Activated CD4-positive, alpha-beta T cell treated with anti-CD3 and anti-CD28 coated beads for 36 hours (primary cell): ENCODE results near the gene PPP1R36. TPM values are rescaled to one million over a fixed set of nuclear protein-coding genes. Genes with fewer than 3 reads are reported as not detected.
A peak's percentile ranks its signal among the peaks of the same experiment; 100 is the strongest.

ENCODE experiments used
- ATAC-seq: fragments of 200-7000 bp; cut with Tn5 transposase; one replicate; pipeline ENCODE4 v1.10.0; 2021; ENCODE audit warnings: mild to moderate bottlenecking, moderate library complexity
- CTCF ChIA-PET: fragments of 350-600 bp; sonication (Branson Sonifier 250); formaldehyde crosslinking; loops from one replicate; lab custom pipeline; 2021; ENCODE audit warnings: antibody characterized with exemption; lab: Charles Lee
- POLR2A ChIA-PET: fragments of 350-600 bp; sonication (Branson Sonifier 250); formaldehyde crosslinking; loops from one replicate; lab custom pipeline; 2021; ENCODE audit warnings: antibody characterized with exemption, inconsistent platforms; lab: Charles Lee
- DNase-seq: peaks from one replicate; pipeline ENCODE4 v3.0.0-alpha.2; 2020
- H3K27ac Mint-ChIP-seq: one replicate; pipeline ENCODE4 v1.8.0; 2021; ENCODE audit warnings: mixed read lengths
- H3K27me3 Mint-ChIP-seq: one replicate; pipeline ENCODE4 v1.8.0; 2021; ENCODE audit warnings: mixed read lengths
- H3K36me3 Mint-ChIP-seq: one replicate; pipeline ENCODE4 v1.8.0; 2021; ENCODE audit warnings: low read depth, mixed read lengths
- H3K4me1 Mint-ChIP-seq: one replicate; pipeline ENCODE4 v1.8.0; 2021; ENCODE audit warnings: mixed read lengths
- H3K4me3 Mint-ChIP-seq: one replicate; pipeline ENCODE4 v1.8.0; 2021; ENCODE audit warnings: mild to moderate bottlenecking, moderate library complexity, mixed read lengths
- H3K9me3 Mint-ChIP-seq: one replicate; pipeline ENCODE4 v1.8.0; 2021; ENCODE audit warnings: low read depth, mixed read lengths
- intact Hi-C, 2 experiments: fragments of 100-400 bp; cut with DNase I in 1 of 2; cut with micrococcal nuclease in 1 of 2; formaldehyde crosslinking; loops; one replicate each; pipeline versions ENCODE4 v1.14.2 to v1.15.1; 2022 to 2024; cut with DNase I, micrococcal nuclease
- total RNA-seq, 2 experiments: library from RNA; stranded (reverse); gene quantifications; one replicate each; pipeline ENCODE4 v1.2.3, GENCODE V29; 2021

PPP1R36 gene
- total RNA-seq, 2 experiments from 2014 or later, result 0.14 TPM; not detected in 1

DNA sequence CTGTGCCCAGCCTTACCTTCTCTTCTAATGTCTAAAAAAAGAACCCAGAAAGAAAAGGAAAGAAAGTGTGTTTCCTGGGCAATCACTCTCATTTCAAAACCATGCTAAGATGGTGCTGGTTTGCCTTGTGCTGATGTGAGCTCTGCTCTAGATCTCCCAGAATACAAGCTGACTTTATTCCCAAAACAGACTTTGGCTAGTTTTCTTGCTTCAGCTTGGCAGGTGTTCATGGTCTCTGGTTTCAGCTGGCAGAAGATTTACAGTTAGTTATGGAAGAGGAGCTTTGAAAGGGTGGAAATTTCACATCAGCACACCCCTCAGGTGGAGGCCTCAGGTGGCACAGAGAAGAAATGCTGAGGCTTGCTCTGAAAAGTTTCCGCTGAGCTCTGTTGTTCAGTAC, 34.4 kb downstream of the PPP1R36 start:
- Mint-ChIP-seq H3K4me1 (no peaks in the 10 kb centered on the region), H3K27me3 (no peaks in the 10 kb centered on the region), H3K4me3 (no peak overlapping the region), H3K27ac (no peak overlapping the region), H3K36me3 (no peaks in the 10 kb centered on the region), H3K9me3 (no peaks in the 10 kb centered on the region)
- ChIA-PET CTCF (interaction anchor here (0.8 kb wide), 1 partner anchor 53 kb away, joined by 3 read pairs; no protein-coding TSS in a partner anchor), POLR2A (no interaction called here)
- DNase-seq, result no peak
- intact Hi-C loops, result no loop called here
- no peak for ATAC-seq

DNA sequence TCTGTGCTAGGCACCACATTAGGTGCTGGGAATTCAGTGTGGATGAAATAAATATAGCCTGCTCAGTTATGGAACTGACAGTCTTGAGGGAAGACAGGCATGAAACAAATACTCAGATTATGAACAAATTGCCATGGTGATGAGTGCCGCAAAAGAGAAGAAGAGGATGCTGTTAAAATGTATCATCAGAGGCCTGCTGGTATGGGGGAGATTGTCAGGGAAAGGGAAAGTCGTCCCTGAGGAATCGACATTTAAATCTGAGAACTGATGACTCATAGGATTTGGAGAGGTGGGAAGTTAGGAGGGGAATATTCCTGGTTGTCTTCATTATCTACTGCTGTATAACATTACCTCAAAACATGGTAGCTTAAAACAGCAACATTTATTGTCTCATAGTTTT, 42.0 kb downstream of the PPP1R36 start:
- no peak overlapping the region for H3K27ac Mint-ChIP-seq
- H3K36me3 Mint-ChIP-seq, result no peaks in the 10 kb centered on the region
- H3K9me3 Mint-ChIP-seq, result no peaks in the 10 kb centered on the region
- ATAC-seq (no peak), DNase-seq (no peak)
- ChIA-PET CTCF (no interaction called here), POLR2A (no interaction called here)
- H3K27me3 Mint-ChIP-seq, result peaks cover 2% of the 10 kb centered on the region
- no peaks in the 10 kb centered on the region for H3K4me1 Mint-ChIP-seq
- intact Hi-C loops, result no loop called here
- no peak overlapping the region for H3K4me3 Mint-ChIP-seq

- H3K4me1 Mint-ChIP-seq, result no peaks in the 10 kb centered on the region
- ChIA-PET POLR2A (no interaction called here), CTCF (no interaction called here)
- H3K4me3 Mint-ChIP-seq, result no peak overlapping the region
- no peak overlapping the region for H3K27ac Mint-ChIP-seq
- H3K27me3 Mint-ChIP-seq, result peaks cover 2% of the 10 kb centered on the region
- DNase-seq (no peak), ATAC-seq (no peak)
- H3K9me3 Mint-ChIP-seq, result no peaks in the 10 kb centered on the region
- H3K36me3 Mint-ChIP-seq, result no peaks in the 10 kb centered on the region
- intact Hi-C loops, result no loop called here
Measured at GRCh38 chr14:64594438-64594837, 44.7 kb downstream of the PPP1R36 start.

GRCh38 chr14:64598404-64598803, 48.6 kb downstream of the PPP1R36 start:
- no peak overlapping the region for H3K27ac Mint-ChIP-seq
- intact Hi-C loops, result no loop called here
- no peaks in the 10 kb centered on the region for H3K9me3 Mint-ChIP-seq
- no peak for DNase-seq
- ChIA-PET CTCF (no interaction called here), POLR2A (no interaction called here)
- no peaks in the 10 kb centered on the region for H3K4me1 Mint-ChIP-seq
- H3K4me3 Mint-ChIP-seq, result no peak overlapping the region
- H3K27me3 Mint-ChIP-seq, result peaks cover 9% of the 10 kb centered on the region
- no peaks in the 10 kb centered on the region for H3K36me3 Mint-ChIP-seq
- ATAC-seq, result peak; percentile 36

DNA sequence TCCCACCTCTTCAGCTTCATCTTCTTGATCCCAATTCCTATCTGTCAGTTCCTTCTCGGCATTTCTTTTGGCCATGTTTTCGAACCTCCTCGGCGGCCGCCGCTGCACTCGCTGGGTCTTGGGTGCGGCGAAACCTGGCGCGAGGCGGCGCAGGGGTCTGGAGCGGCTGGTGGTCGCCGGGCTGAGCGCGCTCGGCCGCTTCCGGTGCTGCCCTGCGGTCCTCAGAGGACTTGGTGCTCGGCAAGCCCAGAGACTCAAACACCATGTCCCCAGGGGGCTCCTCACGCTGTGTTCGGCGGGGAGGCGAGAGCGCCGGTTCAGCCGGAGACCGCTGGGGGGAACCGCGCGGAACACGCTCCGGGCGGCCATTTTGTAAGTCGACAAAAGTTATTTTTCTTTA, 51.8 kb downstream of the PPP1R36 start:
- peaks cover 12% of the 10 kb centered on the region for H3K27me3 Mint-ChIP-seq
- ChIA-PET POLR2A (no interaction called here), CTCF (no interaction called here)
- DNase-seq (no peak), ATAC-seq (no peak)
- no peaks in the 10 kb centered on the region for H3K4me1 Mint-ChIP-seq
- no peak overlapping the region for H3K4me3 Mint-ChIP-seq
- intact Hi-C loops, result no loop called here
- H3K36me3 Mint-ChIP-seq, result no peaks in the 10 kb centered on the region
- no peaks in the 10 kb centered on the region for H3K9me3 Mint-ChIP-seq
- H3K27ac Mint-ChIP-seq, result no peak overlapping the region

DNA sequence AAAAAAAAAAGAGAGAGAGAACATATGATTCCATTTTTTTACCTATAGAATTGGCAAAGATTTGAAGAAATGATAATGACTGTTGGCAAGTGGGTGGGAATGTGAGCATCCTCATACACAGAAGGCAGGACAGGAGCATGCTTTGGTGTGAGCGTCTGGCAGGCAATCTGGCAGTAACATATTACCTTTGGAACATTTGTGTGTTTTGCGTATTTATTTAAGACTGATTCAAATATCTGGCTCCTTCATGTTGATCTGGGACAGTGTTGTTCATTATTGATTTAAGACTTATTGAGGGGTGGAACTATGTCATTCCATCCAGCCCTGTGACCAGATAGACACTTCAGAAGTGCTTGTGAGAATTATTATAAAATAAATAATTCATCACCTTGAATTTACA, 53.1 kb downstream of the PPP1R36 start:
- H3K4me3 Mint-ChIP-seq, result no peak overlapping the region
- H3K27me3 Mint-ChIP-seq, result peaks cover 12% of the 10 kb centered on the region
- CTCF ChIA-PET, result no interaction called here

DNA sequence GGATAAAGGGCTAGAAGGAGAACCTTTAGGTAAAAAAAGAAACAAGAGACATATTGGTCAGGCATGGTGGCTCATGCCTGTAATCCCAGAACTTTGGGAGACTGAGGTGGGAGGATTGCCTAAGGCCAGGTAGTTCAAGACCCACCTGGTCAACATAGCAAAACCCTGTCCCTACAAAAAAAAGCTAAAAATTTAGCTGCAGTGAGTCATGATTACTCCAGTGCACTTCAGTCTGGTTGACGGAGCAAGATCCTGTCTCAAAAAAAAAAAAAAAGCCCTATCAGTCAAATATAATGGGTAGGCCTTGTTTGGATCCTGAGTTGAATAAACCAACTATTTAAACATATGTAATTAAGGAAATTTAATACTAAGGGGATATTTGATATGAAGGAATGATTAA, 54.2 kb downstream of the PPP1R36 start:
- no peak for ATAC-seq

More for the DNA sequence above, 53.1 kb downstream of the PPP1R36 start:
- intact Hi-C loops, result no loop called here
- Mint-ChIP-seq H3K9me3 (no peaks in the 10 kb centered on the region), H3K4me1 (no peaks in the 10 kb centered on the region), H3K27ac (no peak overlapping the region), H3K36me3 (no peaks in the 10 kb centered on the region)
- no peak for DNase-seq
- ATAC-seq, result no peak
- POLR2A ChIA-PET, result no interaction called here

GRCh38 chr14:64604881-64605280, 55.1 kb downstream of the PPP1R36 start:
- intact Hi-C loops, result no loop called here

More for the DNA sequence above, 54.2 kb downstream of the PPP1R36 start:
- Mint-ChIP-seq H3K27me3 (peaks cover 12% of the 10 kb centered on the region), H3K36me3 (no peaks in the 10 kb centered on the region), H3K27ac (no peak overlapping the region), H3K4me1 (no peaks in the 10 kb centered on the region), H3K4me3 (no peak overlapping the region), H3K9me3 (no peaks in the 10 kb centered on the region)
- CTCF ChIA-PET, result no interaction called here
- POLR2A ChIA-PET, result no interaction called here
- intact Hi-C loops, result no loop called here
- no peak for DNase-seq

DNA sequence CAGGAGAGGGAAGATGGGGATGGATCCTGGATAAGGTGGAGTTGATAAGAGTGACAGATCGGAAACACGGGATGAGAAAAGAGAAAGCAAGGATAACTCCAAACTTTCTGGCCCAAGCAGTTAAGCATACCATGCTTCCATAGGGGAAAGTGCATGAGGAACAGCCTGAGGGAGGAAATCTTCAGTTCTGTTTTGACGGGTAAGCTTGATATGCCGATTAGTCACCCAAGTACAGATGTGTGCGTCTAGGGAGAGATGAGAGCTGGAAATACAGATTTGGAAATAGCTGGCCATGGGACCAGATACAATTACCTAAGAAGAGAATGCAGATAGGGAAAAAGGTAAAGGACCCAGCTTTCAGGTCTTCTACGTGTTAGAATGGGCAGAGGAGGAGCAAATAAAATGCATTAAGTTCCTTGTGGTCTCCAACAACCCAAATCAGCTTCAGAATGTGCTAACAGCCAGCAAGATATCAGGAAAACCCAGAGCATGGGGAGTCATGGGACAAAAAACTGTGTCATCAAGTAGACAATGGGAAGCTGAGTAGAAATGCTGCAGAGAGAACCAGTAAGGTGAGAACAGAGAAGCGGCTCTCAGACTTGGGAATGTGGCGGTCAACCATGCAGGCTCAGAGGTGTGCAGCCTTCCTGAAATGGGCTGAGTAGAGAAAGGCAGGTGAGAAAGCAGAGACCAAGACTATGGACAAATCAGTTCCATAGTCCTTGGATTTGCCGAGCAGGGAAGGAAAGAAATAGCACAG, 56.3 kb downstream of the PPP1R36 start:
- no peak overlapping the region for H3K27ac Mint-ChIP-seq

More at GRCh38 chr14:64604881-64605280, 55.1 kb downstream of the PPP1R36 start:
- H3K9me3 Mint-ChIP-seq, result no peaks in the 10 kb centered on the region
- no peaks in the 10 kb centered on the region for H3K36me3 Mint-ChIP-seq
- POLR2A ChIA-PET, result no interaction called here
- CTCF ChIA-PET, result no interaction called here
- H3K4me1 Mint-ChIP-seq, result no peaks in the 10 kb centered on the region
- H3K4me3 Mint-ChIP-seq, result no peak overlapping the region
- DNase-seq (no peak), ATAC-seq (no peak)
- H3K27me3 Mint-ChIP-seq, result peaks cover 12% of the 10 kb centered on the region
- no peak overlapping the region for H3K27ac Mint-ChIP-seq

DNA sequence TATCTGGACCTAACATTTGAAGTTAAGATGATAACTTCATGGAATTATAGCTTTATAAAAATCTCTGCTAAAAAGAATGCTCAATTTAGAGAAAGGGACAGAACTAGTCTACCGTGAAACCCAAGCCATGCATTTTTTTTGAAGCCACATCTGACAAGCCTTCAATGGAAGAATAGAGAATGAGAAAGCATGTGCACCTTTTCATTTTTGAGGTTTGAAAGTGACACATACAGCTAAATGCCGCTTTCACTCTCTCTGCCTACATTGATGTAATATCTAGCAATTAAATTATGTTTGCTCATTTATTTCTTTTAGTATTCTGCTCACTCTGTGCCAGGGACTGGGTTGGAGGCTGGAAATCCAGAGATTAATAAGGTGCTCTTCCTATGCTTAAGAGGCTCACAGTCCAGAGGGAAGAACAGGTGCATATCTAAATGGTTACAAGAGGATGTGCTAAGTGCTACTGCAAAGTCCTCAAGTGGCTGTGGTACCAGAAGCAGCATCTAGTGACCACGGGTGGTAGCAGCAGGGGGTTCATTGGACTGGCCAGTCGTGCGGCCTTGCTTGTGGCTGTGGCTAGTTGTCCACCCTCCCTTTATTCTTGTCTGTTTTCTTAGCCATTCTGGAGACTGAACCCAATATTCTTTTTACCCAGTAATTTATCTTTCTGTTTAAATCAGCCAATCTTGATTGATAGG, 60.4 kb downstream of the PPP1R36 start:
- Mint-ChIP-seq H3K9me3 (no peaks in the 10 kb centered on the region), H3K4me1 (no peaks in the 10 kb centered on the region), H3K4me3 (no peak overlapping the region), H3K27me3 (peaks cover 3% of the 10 kb centered on the region), H3K36me3 (no peaks in the 10 kb centered on the region), H3K27ac (no peak overlapping the region)
- DNase-seq, result no peak
- no peak for ATAC-seq
- intact Hi-C loops, result no loop called here
- ChIA-PET CTCF (interaction anchor here (6.4 kb wide), 1 partner anchor 27 kb away, joined by 31 read pairs; no protein-coding TSS in a partner anchor), POLR2A (no interaction called here)

More for the DNA sequence above, 56.3 kb downstream of the PPP1R36 start:
- CTCF ChIA-PET, result no interaction called here
- ATAC-seq (no peak), DNase-seq (no peak)
- intact Hi-C loops, result no loop called here
- peaks cover 7% of the 10 kb centered on the region for H3K27me3 Mint-ChIP-seq
- POLR2A ChIA-PET, result no interaction called here
- H3K4me1 Mint-ChIP-seq, result no peaks in the 10 kb centered on the region
- H3K36me3 Mint-ChIP-seq, result no peaks in the 10 kb centered on the region
- H3K4me3 Mint-ChIP-seq, result no peak overlapping the region
- no peaks in the 10 kb centered on the region for H3K9me3 Mint-ChIP-seq

DNA sequence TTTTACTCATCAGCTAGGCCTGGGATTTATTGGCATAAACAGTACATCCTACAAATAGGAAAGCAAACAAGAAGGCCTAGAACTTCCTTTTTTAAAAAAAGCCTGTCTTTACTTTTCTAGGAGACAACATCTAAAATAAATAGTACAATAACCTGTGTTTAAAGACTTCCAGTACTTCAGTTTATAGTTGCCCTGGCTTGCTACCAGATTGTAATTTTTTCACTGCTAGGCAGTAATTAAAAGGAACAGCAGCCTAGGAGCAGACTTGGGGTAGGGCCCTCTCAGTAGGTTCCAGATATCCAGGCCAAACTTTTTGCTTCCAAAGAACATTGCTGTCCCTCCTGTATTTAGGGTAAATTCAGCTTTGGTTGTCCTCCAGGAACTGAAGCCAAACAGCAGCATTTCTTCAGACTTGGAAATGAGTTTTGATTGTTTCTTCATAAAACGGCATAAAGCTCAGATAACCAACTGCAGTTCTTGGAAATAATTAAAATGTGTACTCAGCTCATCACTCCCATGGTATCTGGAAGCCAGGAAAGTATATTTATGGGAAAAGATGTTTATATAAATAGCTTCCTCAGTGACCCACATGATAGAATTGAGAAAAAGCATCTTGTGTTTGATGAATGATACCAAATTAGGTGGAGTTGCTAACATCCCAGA, 61.7 kb downstream of the PPP1R36 start:
- peaks cover under 1% of the 10 kb centered on the region for H3K27me3 Mint-ChIP-seq
- no peak for ATAC-seq
- H3K27ac Mint-ChIP-seq, result no peak overlapping the region
- no peaks in the 10 kb centered on the region for H3K9me3 Mint-ChIP-seq
- no peak for DNase-seq
- no peaks in the 10 kb centered on the region for H3K4me1 Mint-ChIP-seq
- POLR2A ChIA-PET, result no interaction called here
- CTCF ChIA-PET, result interaction anchor here (6.4 kb wide), 1 partner anchor 25 kb away, joined by 31 read pairs; no protein-coding TSS in a partner anchor
- H3K4me3 Mint-ChIP-seq, result no peak overlapping the region
- intact Hi-C loops, result no loop called here
- H3K36me3 Mint-ChIP-seq, result no peaks in the 10 kb centered on the region
